ENCODE results near the gene TMEM151B.

DNA sequence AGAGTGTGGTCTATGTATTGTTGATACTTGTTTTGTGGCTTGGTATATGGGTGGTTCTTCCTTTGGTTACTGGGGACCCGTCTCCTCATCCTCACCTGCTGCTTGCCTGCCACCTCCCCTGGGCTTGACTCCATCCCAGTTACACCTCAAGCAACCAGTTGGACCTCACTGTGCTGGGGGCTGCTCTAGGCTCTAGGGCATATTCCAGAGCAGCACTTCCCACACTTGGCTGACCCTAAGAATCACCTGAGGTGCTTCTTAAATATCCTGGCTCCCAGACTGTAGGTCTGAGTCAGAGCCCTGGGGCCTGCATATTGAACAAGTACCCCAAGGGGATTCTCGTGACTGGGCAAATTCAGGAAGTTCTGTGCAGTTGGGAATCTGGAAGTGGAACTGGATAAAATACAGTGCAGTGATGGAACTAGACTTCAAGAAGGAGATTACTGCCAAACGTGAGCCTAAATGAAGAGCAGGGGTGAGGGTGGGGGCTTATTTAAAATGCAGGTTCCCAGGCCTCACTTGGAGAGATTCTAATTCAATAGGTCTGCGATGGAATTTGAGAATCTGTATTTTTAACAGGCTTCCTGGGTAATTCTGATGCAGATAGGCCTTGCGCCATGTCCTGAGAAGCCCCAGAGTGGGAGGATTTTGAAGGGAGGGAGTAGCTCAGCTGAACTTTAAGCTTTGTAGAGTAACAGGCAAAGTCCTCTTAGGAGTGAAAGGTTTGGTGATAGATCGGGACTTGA lies 79.8 kb downstream of the TMEM151B start:
- TF ChIP-seq POLR2AphosphoS5 (IDR thresholded peaks at IDR 0.05; ENCODE audit: low read depth, low read length): no peak
- TF ChIP-seq TAF1 (IDR thresholded peaks at IDR 0.05; ENCODE audit: borderline replicate concordance, insufficient read depth, low read length): no peak

All from PFSK-1 (cell line).